HG03378 (cell line): ENCODE measurements around the gene MDGA2.

ENCODE experiments used
- ATAC-seq: cut with Tn5 transposase; IDR thresholded peaks from one replicate; pipeline ENCODE4 v1.9.1; 2021; ENCODE audit warnings: mild to moderate bottlenecking, moderate library complexity; ENCODE audit not compliant: unreplicated experiment

The MDGA2 gene

DNA sequence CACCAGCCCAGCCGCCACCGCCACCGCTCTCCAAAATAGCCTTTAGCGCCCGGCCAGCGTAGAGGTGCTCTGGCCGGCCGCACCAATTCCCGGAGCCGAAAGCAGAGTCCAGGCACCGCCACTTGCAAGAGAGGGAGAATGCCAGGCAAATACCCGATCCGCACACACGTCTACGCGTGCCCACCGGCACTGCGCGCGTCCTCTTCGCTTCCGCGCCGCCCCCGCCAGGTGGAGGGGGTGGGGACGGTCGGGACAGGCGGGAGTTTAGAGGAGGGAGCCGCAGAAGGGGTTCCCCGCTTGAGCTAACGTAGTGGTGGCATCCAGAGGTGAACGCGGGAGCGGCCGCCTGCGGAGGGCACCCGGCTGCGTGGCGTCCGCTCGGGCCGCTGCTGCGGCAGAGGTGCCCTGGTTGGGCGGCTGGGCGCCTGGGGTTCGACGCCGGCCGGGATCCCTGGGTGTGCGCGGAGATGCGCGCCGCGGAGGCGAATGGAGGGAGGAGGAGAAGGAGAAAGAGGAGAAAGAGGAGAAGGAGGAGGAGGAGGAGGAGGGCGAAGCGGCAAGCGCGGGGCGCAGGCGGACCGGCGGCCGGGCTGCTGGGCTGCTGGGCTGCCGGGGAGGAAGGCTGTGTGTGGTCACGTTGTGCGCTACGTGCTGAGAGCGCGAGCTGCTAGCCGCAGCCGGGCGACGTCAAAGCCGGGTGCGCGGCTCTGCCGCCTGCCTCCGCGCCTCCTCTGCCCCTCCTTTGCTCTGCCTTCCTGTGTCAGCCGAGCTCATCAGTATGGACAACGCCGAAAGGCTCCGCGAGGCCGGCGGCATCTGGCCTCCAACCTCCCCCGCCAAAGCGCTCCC is at the start of gene MDGA2:
Gene MDGA2 (minus strand): TSS at position 140 of the 849 bp plus-strand sequence.
- ATAC-seq: no peak

DNA sequence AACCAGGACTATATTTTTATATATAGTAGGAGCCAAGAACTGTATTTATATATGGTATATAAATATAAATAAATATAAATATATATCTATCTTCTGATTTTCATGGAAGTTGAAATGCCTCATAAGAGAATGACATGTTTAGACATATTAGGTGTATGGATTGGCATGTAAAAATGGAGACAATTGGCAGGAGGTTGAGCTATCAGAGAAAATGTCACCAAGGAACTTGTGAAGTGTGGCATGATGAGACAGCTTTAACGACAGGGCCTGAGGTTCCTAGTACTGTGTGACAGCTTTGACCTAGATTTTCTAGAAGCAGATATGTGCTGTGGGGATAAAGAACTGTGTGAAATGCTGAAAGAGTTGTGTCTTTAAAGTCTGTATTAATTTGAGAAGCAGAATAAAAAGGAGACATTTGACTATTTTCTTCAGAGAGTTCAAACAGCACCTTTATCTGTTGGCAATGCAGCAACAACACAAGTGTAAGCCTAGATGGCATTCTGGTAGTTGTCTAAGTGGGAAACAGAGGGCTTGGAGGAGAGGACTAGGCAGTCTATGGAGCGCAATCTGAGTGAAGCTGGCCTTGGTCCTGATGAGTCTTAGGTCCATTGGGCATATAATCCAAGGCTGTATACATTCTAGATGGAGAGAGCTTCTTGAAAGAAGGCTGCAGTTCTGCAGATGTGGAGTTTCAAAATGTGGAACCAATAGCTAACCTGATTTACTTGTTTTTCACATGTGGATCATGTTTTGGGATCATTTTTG is 47.7 kb upstream of the MDGA2 start:
- ATAC-seq: no peak

DNA sequence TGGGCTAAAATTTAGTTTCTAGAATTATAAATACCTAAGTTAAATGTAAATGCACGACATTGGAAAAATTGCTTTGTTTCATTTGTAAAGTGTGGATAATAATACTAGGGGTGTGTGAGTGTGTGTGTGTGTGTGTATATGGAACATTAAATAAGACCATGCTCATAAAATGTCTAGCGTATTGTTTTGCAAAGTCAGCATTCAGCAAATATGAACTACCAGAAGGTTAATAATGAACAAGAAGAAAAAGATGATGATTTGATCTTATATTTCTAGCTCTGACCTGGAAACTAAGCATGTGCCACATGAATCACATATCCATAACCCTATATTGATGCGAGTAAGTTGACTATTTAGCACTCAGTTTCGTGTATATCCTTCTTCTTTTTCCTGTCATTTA is 44.9 kb upstream of the MDGA2 start:
- no peak for ATAC-seq

DNA sequence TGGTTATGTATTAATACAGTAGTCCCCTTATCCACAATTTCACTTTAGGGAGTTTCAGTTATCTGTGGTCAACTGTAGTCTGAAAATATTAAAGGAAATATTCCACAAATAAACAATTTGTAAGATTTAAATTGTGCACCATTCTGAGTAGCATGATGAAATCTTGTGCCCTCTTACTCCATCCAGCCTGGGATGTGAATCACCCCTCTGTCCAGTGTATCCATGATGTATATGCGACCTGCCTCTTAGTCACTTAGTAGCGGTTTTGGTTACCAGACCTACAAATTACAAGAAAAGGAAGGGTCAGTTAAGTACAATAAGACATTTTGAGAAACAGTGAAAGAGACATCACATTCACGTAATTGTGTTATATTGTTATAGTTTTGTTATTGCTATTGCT is 39.9 kb upstream of the MDGA2 start:
- ATAC-seq: no peak

DNA sequence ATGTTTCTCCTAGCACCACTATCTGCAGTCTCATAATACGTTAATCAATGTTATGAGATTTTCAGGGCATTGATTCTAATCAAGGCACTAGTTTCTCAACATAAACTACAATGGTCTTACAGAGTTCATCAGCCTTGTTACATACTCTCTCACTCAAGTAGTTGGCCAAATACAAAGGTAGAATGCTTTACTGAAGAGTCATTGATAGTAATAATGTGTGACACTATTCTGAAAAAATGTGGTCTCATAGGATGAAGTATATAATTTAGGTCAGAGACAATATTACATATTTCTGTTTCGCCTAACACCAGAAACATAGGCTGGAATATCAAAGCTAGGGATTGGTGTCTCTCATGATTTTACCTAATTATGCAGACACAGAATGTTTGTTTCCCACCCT is 35.2 kb upstream of the MDGA2 start:
- no peak for ATAC-seq

DNA sequence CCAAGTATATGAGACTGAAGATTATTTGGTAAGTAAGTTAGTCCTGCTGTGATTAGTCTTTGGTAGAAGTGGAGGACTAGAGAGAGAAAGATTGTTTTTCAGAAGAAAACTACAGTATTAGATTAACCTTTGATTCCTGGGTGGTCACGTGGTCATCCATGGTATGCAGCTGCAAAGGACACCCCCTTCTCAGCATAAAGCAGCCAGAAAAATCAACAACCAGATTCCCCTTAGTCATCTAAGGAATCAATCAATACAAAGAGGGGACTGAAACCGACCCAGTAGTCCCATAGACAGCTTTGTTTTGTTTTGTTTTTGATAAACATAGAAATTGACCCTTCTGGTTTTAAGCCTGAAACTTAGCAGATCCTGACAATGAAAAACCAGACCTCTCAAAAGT is 30.3 kb upstream of the MDGA2 start:
- no peak for ATAC-seq

DNA sequence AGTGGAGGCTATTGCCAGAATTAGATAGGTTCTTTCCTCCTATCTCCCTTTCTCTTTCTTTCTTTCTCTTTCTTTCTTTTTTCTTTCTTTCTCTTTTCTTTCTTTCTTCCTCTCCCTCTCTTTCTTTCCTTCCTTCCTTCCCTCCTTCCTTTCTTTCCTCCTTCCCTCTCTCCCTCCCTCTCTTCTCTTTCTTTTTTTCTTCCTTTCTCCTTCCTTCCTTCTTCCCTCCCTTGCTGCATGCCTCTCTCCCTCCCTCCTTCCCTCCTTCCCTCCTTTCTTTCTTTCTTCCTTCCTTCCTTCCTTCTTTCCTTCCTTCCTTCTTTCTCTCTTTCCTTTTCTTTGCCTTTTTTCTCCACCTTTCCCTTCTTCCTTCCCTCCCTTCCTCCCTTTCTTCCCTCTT is 16.4 kb upstream of the MDGA2 start:
- no peak for ATAC-seq

DNA sequence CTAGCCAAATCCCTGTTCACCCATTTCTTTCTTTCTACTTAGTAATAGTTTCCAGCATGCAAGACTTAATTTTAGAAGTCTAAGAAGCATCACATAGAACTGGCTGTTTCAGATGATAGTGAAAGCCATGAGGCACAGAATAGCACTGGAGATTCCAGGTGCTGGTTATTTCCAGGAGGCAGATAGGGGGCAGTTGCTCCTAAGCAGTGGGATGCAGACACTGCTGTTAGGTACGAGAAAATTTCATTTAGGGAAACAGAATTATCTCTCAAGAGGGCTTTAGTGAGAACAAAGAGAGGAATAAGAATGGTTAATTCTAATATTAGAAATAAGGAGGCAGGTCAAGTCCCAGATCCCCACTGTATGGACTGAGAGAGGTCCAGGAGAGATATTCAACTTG is 3.6 kb upstream of the MDGA2 start:
- ATAC-seq: no peak

DNA sequence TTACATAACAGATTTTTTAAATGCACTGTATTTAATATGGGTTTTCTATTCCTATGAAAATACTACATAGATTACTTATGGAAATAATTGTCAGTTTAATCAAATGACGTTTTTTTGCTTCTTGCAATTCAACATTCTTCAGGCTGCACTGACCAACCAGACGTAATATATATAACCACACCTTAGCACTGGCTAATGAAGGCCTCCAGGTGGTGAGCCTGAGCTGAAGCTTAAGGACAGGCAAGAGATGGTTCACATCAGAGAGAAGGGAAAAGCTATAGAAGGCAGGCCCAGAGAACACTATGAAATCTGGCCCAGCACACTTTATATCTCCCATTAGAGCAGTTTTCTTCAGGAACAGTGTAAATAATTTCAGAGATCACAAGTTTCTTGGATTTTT is 2.8 kb upstream of the MDGA2 start:
- ATAC-seq: no peak

DNA sequence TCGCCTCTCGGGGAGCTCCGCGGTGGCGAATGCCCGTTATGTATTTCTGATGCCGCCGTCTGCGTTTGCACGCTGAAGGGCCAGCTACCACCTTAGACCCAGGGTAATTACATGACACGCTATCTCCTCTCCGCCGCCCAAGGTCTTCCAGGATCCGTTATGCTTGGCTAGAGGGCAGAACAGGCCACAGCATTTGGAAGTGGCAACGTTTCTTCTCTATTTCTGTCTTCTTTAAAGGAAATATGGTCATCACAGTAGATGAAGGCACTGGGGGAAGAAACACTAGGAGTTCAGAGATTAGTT is 861 bp upstream of the MDGA2 start:
- ATAC-seq: no peak

DNA sequence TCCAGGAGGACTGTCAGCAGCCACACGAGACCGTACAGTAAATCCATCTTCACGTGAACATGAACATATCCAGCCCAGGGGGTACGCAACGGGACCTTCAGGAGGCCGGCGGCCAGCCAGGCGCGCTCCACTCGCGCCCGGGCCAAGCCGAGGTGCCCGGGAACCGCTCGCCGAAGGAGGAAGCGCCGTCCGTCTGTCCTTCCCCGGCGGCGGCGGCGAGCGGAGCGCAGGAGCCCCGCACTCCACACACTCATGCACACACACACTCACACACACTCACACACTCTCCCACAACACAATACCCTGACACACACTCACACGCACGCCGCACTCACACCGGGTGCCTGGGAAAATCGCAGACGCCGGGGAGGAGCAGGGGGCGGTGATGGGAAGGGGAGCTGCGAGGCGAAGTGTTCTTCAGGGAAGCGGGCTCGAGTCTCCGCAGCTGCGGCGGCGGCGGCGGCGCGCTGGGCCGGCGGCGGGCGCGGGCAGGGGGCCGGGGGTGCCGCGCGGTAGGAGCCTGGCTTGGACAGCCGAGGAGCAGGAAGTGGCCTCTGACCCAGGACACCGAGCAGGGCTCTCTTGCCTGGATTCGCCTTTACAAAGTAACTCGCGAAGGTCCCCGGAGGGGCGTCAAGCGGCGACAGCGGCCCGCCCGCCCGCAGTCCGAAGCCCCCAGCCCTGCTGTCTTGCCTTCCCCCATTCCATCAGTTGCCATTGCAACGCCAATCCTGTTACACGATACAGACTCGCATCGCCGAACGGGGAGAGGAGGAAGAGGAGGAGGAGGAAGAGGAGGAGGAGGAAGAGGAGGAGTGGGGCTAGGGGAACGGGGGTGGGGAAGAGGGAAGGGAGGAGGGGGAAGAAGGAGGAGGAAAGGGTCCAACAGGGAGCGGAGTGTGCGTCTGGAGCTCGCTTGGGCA is 601 bp downstream of the MDGA2 start:
- no peak for ATAC-seq

DNA sequence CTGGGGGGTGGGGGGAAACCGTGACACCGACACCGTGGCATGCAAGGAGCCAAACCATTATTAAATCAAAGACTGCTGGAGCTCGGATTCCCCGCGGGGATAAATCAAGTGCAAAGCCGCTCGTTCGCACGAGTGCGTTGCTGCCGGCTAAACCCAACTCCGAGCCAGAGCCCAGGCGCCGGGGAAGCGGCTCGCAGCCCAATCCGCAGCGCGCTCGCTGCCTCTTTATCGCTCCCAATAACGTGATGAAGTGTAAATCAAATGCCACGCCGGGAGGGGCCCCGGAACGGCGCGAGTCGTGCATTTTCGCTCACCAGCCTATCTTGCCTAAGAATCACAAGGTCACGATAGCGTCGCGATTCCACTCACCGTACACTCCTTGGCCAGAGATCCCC is 1.3 kb downstream of the MDGA2 start:
- no peak for ATAC-seq

DNA sequence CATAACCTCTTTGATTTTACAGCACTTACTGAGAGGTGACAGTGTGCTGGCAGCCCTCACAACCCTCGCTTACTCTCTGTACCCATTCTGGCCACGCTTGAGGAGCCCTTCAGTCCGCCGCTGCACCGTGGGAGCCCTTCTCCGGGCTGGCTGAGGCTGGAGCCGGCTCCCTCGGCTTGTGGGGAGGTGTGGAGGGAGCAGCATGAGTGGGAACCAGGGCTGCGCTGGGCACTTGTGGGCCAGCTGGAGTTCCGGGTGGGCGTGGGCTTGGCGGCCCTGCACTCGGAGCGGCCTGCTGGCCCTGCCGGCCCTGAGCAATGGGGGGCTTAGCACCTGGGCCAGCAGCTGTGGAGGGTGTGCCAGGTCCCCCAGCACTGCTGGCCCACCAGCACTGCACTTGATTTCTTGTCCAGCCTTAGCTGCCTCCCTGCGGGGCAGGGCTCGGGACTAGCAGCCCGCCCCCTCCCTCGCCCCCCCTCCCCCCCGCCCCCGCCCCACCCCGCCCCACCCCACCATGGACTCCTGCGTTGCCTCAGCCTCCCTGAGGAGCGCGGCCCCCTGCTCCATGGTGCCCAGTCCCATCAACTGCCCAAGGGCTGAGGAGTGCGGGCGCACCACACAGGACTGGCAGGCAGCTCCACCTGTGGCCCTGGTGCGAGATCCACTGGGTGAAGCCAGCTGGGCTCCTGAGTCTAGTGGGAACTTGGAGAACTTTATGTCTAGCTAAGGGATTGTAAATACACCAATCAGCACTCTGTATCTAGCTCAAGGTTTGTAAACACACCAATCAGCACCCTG is 9.9 kb downstream of the MDGA2 start:
- ATAC-seq: no peak

DNA sequence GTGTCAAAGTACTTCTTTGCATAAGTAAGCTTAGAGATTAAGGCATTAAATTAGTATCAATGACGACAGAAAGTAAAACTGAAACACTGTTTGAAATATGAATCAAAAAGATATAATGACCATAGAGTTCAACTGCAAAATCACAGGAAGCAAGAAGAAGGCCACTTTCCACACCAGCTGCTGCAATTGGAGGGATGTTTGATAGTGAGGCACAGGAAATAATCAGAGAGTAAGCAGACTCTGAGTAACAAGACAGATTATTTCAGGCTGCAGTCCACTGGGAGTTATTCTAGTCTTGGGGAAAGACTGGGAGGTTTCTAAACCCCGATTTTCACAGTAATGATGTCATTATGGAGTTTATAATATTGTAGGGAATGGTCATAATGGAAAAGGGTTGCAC is 12.9 kb downstream of the MDGA2 start:
- no peak for ATAC-seq

DNA sequence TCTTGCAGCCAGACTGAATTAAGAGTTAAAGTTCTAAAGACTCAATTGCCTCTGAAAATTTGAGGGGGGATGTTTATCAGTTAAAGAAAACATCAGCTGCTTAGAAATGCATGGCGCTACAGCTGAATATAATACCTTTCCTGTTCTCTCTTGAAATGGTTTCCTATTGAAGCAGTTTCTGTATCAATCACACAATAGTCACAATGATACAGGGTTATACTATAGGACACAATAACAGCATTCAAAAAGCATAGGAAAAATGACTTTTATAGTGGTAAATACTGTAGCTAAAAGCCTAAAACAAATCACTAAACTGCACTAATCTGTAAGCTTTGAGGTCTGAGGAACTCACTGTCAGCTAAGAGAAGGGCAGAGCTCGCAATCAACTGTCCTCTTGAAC is 15.2 kb downstream of the MDGA2 start:
- no peak for ATAC-seq

DNA sequence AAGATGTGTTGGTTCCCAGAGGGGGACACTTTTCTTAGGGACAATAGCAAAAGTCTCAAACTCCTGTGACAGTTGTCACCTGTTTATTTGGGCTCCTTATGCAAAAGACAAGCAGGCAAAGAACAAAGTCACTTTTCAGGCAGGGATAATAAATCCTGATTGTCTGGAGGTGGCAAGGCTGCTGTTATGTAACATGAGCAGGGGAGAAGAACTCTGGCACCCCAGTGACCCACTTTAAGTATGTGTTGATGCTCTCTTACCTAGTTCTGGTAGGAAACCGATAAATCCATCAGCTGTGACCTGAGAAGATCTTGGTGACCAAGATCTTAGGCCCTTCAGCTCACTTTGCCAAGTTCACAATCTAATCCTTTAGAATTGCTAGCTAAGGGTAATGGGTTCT is 17.4 kb downstream of the MDGA2 start:
- ATAC-seq: no peak

DNA sequence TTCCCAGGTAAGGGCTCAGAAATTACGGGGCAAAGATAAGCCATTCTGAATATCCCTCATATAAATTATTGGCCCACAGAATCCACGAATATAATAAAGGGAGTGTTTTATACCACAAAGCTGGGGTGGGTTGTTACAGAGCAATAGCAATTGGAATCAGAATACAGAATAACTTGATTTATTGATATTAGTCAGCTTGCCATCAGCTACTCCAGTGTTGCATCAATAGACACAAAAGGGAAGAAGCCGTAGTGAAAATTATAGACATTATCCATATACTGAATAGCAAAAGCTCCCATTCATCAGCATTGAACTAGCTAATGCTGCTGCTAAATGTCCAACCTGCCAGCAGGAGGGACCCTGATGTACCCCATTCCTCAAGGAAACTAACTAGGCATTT is 18.3 kb downstream of the MDGA2 start:
- no peak for ATAC-seq

DNA sequence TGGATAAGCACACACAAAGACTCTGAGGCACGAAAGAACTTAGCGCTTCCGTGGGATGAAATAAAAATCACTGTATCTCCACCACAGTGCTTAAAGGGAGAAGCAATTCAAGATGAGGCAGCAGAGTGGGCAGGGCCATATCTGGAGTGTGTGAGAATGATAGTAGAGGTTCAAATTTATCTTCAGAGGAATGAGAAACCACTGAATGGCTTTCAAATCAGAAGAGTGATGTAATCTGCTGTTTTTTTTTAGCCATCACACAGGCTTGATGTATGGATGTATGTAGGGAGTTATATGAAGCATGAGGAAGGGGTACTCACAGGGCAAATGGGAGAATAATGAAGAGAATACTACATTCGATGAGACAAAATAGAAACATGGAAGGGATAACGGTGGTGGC is 24.1 kb downstream of the MDGA2 start:
- ATAC-seq: no peak

DNA sequence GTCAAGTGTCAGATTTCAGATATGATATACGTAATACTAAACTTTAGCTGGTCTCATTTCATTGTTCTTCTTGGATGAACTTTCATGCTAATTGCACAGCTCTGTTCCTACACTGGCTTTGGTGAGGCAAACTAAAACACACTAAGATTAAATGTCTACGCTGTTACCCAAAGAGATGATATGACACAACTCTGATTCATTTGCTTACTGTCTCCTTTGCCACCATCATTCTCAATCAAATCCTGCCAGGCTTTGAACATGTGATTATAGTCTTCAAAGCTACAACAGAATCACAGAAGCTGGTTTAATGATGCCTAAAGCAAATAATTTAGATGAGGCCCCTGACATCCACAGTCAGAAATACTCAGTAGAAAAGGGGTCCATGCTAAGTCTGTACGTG is 37.7 kb downstream of the MDGA2 start:
- ATAC-seq: no peak

DNA sequence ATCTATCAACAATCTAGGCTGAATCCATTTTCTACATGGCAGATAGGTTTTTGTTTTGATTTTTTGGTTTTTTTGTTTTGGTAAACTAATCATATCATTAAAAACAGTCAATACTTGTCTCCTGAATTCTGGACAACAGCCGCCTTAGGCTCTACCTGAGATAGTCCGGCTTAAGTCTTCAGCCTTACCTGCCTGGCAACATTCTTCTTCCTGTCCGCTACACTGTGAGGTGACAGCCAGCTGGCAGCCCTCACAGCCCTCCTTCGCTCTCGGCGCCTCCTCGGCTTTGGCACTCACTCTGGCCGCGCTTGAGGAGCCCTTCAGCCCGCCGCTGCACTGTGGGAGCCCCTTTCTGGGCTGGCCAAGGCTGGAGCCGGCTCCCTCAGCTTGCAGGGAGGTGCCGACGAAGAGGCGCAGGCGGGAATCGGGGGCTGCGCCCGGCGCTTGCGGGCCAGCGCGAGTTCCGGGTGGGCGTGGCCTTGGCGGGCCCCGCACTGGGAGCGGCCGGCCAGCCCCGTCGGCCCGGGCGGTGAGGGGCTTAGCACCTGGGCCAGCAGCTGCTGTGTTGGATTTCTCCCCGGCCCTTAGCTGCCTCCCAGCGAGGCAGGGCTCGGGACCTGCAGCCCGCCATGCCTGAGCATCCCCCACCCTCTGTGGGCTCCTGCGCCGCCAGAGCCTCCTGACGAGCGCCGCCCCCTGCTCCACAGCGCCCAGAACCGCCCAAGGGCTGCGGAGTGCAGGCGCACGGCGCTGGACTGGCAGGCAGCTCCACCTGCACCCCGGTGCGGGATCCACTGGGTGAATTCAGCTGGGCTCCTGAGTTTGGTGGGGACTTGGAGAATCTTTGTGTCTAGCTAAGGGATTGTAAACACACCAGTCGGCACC is 49.0 kb downstream of the MDGA2 start:
- no peak for ATAC-seq
